A549 (cell line): ENCODE measurements around the gene RNF207. TPM values are rescaled to one million over a fixed set of nuclear protein-coding genes. Genes with fewer than 3 reads are reported as not detected.

ENCODE experiments used
- ATAC-seq, 2 experiments: fragments of 200-7000 bp in 1 of 2; fragments of >200 bp in 1 of 2; cut with Nextera tagmentation in 1 of 2; cut with Tn5 transposase in 1 of 2; 3 replicates each; pipeline versions ENCODE4 v1.8.0 to v1.9.1; 2018 to 2020; ENCODE audit warnings: mild to moderate bottlenecking in 1 of 2, moderate library complexity in 1 of 2
- CTCF ChIA-PET: fragments of 300-600 bp; sonication (Branson Sonifier 250); formaldehyde crosslinking; extraction: SDS; loops from one replicate; lab custom pipeline; 2021; ENCODE audit warnings: antibody characterized with exemption, inconsistent platforms; lab: Yijun Ruan, JAX
- POLR2A ChIA-PET: fragments of 350-600 bp; formaldehyde crosslinking; extraction: SDS; loops from one replicate; lab custom pipeline; 2021; ENCODE audit warnings: antibody characterized with exemption, inconsistent platforms; lab: Yijun Ruan, JAX
- DNase-seq, 2 experiments: peaks; one replicate each; pipeline versions ENCODE4 v3.0.0 to v3.0.0-alpha.2; 2011 to 2016; ENCODE audit warnings: low read depth in 1 of 2, low spot score in 1 of 2
- FAIRE-seq: peaks from 2 replicates; lab custom pipeline; 2011; peaks lifted over from hg19 to GRCh38; lab: Jason Lieb, UNC
- H3K27ac ChIP-seq, 2 experiments: fragments of >200 bp; sonication (Bioruptor Twin); formaldehyde crosslinking; 3 replicates each; pipeline ENCODE4 v1.5.1; 2016 to 2017
- H3K4me1 ChIP-seq: fragments of >200 bp; sonication (Bioruptor Twin); formaldehyde crosslinking; 3 replicates; pipeline ENCODE4 v1.6.1; 2016
- H3K4me2 ChIP-seq: fragments of >200 bp; sonication (Bioruptor Twin); formaldehyde crosslinking; 3 replicates; pipeline ENCODE4 v1.6.1; 2016
- H3K4me3 ChIP-seq: fragments of >200 bp; sonication (Bioruptor Twin); formaldehyde crosslinking; 3 replicates; pipeline ENCODE4 v1.5.1; 2016
- H3K9me3 ChIP-seq: fragments of >200 bp; sonication (Bioruptor Twin); formaldehyde crosslinking; 3 replicates; pipeline ENCODE4 v1.6.1; 2016
- BCL3 ChIP-seq: fragments of >200 bp; sonication (Bioruptor Twin); formaldehyde crosslinking; IDR thresholded peaks from 3 replicates; pipeline ENCODE4 v1.6.1; 2016
- CHD2 ChIP-seq: fragments of 150-350 bp; IDR thresholded peaks from 2 replicates; pipeline ENCODE4 v1.6.1; 2014; ENCODE audit warnings: low read length; ENCODE audit not compliant: partially characterized antibody
- E2F6 ChIP-seq: IDR thresholded peaks from 2 replicates; pipeline ENCODE4 v1.6.1; 2012; ENCODE audit warnings: low read depth, borderline replicate concordance
- EHF ChIP-seq: fragments of 250-450 bp; sonication (Bioruptor Pico); IDR thresholded peaks from 2 replicates; pipeline ENCODE4 v1.5.0; 2020; ENCODE audit warnings: mild to moderate bottlenecking
- FOSB ChIP-seq: fragments of 250-450 bp; sonication (Bioruptor Pico); IDR thresholded peaks from 2 replicates; pipeline ENCODE4 v1.5.0; 2020; ENCODE audit warnings: mild to moderate bottlenecking, moderate library complexity
- FOSL2 ChIP-seq, 2 experiments: fragments of 450-650 bp in 1 of 2; fragments of >200 bp in 1 of 2; sonication (Bioruptor Twin) in 1 of 2; formaldehyde crosslinking; IDR thresholded peaks; 2 replicates each; pipeline versions ENCODE4 v1.5.0 to v1.6.1; 2016 to 2020; ENCODE audit warnings: mild to moderate bottlenecking in 1 of 2, moderate library complexity in 1 of 2
- FOXS1 ChIP-seq: fragments of 250-450 bp; sonication (Bioruptor Pico); IDR thresholded peaks from 2 replicates; pipeline ENCODE4 v1.5.0; 2020; ENCODE audit warnings: mild to moderate bottlenecking, moderate library complexity
- HES2 ChIP-seq: fragments of >200 bp; sonication (Bioruptor Twin); formaldehyde crosslinking; IDR thresholded peaks from 2 replicates; pipeline ENCODE4 v1.6.1; 2016
- HEYL ChIP-seq: fragments of 250-450 bp; sonication (Bioruptor Pico); IDR thresholded peaks from 2 replicates; pipeline ENCODE4 v1.8.0; 2021; ENCODE audit warnings: mild to moderate bottlenecking, moderate library complexity
- HMGXB4 ChIP-seq: fragments of 250-450 bp; sonication (Bioruptor Pico); IDR thresholded peaks from 2 replicates; pipeline ENCODE4 v1.5.0; 2021; ENCODE audit warnings: mild to moderate bottlenecking, moderate library complexity, borderline replicate concordance
- JUNB ChIP-seq: fragments of >200 bp; sonication (Bioruptor Twin); formaldehyde crosslinking; IDR thresholded peaks from 2 replicates; pipeline ENCODE4 v1.6.1; 2016
- POLR2AphosphoS2 ChIP-seq: conservative IDR thresholded peaks from 2 replicates; pipeline ENCODE4 v1.6.1; 2012; ENCODE audit warnings: low read length, improper control_type of control experiment, inconsistent platforms
- RARB ChIP-seq: fragments of 250-450 bp; sonication (Bioruptor Pico); IDR thresholded peaks from 2 replicates; pipeline ENCODE4 v1.8.0; 2021; ENCODE audit warnings: mild to moderate bottlenecking, moderate library complexity
- RCOR1 ChIP-seq: fragments of 150-350 bp; IDR thresholded peaks from 2 replicates; pipeline ENCODE4 v1.6.1; 2014; ENCODE audit warnings: antibody characterized with exemption, low read length, low read depth
- SMC3 ChIP-seq: fragments of >200 bp; sonication (Bioruptor Twin); formaldehyde crosslinking; IDR thresholded peaks from 3 replicates; pipeline ENCODE4 v1.6.1; 2018; ENCODE audit warnings: inconsistent platforms
- TFCP2L1 ChIP-seq: fragments of 250-450 bp; sonication (Bioruptor Pico); IDR thresholded peaks from 2 replicates; pipeline ENCODE4 v1.5.0; 2021; ENCODE audit warnings: mild to moderate bottlenecking
- TP53 ChIP-seq: fragments of 250-450 bp; sonication (Bioruptor Pico); IDR thresholded peaks from 2 replicates; pipeline ENCODE4 v1.5.0; 2021; ENCODE audit warnings: mild to moderate bottlenecking, moderate library complexity
- WGBS: methylation state at CpG from one replicate; pipeline ENCODE4 v1.1.6; 2017; ENCODE audit errors: missing lambda C conversion rate; 5-methylcytosine and 5-hydroxymethylcytosine counted together
- polyA plus RNA-seq, 4 experiments: library from polyadenylated mRNA; depleted of rRNA in 3 of 4; stranded (reverse); fragments of >200 nt; fragmentation: RNase III in 1 of 4; extraction: RNeasy Plus Mini Kit Qiagen cat#74134 plus additional on column Dnase treatment in 1 of 4; gene quantifications; 2 replicates in 3 of 4; 3 replicates in 1 of 4; pipeline ENCODE4 v1.2.3, GENCODE V29; 2011 to 2017

Gene RNF207
- polyA plus RNA-seq, 2 of the 4 experiments (the other 2 are of a cell fraction), result 11.3 to 24.6 TPM

GRCh38 chr1:6269720-6270400 lies 63.9 kb downstream of the RNF207 start:
- Histone ChIP-seq H3K9me3 (no peaks in the 10 kb centered on the region), H3K4me2 (no peak overlapping the region), H3K4me3 (no peak overlapping the region), H3K27ac (no peak overlapping the region), H3K4me1 (peaks cover 6% of the 10 kb centered on the region; the same call in 1 of the 3 replicates)
- ChIA-PET POLR2A (no interaction called here), CTCF (interaction anchor here (1.4 to 1.5 kb wide), 2 partner anchors 23 to 25 kb away, joined by 4 to 6 read pairs; no protein-coding TSS in a partner anchor)
- TF ChIP-seq JUNB (no peak), HMGXB4 (no peak), RCOR1 (no peak), RARB (no peak), SMC3 (no peak), TFCP2L1 (no peak), FOXS1 (CRISPR knock-in tag) (no peak), HES2 (no peak), BCL3 (no peak), HEYL (no peak), EHF (CRISPR knock-in tag) (no peak), TP53 (CRISPR knock-in tag) (no peak), FOSB (CRISPR knock-in tag) (no peak)
- ATAC-seq (no peak), DNase-seq (no peak), FAIRE-seq (no peak)
- WGBS, result 62% methylated on average over 15 of the region's 22 CpGs

- H3K4me1 ChIP-seq, result peaks cover 6% of the 10 kb centered on the region; the same call in 1 of the 3 replicates
- no peak overlapping the region for H3K4me3 ChIP-seq
- H3K27ac ChIP-seq, result no peak overlapping the region
- FAIRE-seq (no peak), ATAC-seq (no peak), DNase-seq (no peak)
- no peaks in the 10 kb centered on the region for H3K9me3 ChIP-seq
- ChIA-PET CTCF (interaction anchor here (1.4 to 1.5 kb wide), 2 partner anchors 23 to 25 kb away, joined by 4 to 6 read pairs; no protein-coding TSS in a partner anchor), POLR2A (no interaction called here)
- H3K4me2 ChIP-seq, result no peak overlapping the region
- WGBS, result 63% methylated on average over 2 of the region's 8 CpGs
- TF ChIP-seq FOSL2 (IDR thresholded peaks at IDR 0.05) (no peak), FOSL2 (CRISPR knock-in tag; IDR thresholded peaks at IDR 0.05) (no peak), TP53 (CRISPR knock-in tag) (no peak), POLR2AphosphoS2 (no peak), CHD2 (no peak), E2F6 (no peak)
These were observed 64.5 kb downstream of the RNF207 start for GRCh38 chr1:6270401-6270800.

Other genes with a start within 250 kb of the RNF207 start
- gene NPHP4, start 213.7 kb upstream of the RNF207 start, polyA plus RNA-seq (2011; rRNA removed), result 2.9 and 3.7 TPM in 2 replicates
- gene NPHP4, start 213.7 kb upstream of the RNF207 start, polyA plus RNA-seq (2017; fragmentation: RNase III; extraction: RNeasy Plus Mini Kit Qiagen cat#74134 plus additional on column Dnase treatment), result 4.8 to 5.5 TPM (median 5.1 TPM) in 3 replicates
- gene KCNAB2, start 160.2 kb upstream of the RNF207 start, polyA plus RNA-seq (2011; rRNA removed), result 6.4 and 7.3 TPM in 2 replicates
- gene KCNAB2, start 160.2 kb upstream of the RNF207 start, polyA plus RNA-seq (2017; fragmentation: RNase III; extraction: RNeasy Plus Mini Kit Qiagen cat#74134 plus additional on column Dnase treatment), result 9.9 to 11.1 TPM (median 9.9 TPM) in 3 replicates
- gene CHD5, start 25.8 kb upstream of the RNF207 start, polyA plus RNA-seq (2011; rRNA removed), result 0.17 and 0.21 TPM in 2 replicates
- gene CHD5, start 25.8 kb upstream of the RNF207 start, polyA plus RNA-seq (2017; fragmentation: RNase III; extraction: RNeasy Plus Mini Kit Qiagen cat#74134 plus additional on column Dnase treatment), result 0.44 to 0.66 TPM (median 0.54 TPM) in 3 replicates
- 221 and 373 TPM in 2 replicates for gene RPL22, start 6.5 kb upstream of the RNF207 start, polyA plus RNA-seq (2011; rRNA removed)
- 374 to 377 TPM (median 375 TPM) in 3 replicates for gene RPL22, start 6.5 kb upstream of the RNF207 start, polyA plus RNA-seq (2017; fragmentation: RNase III; extraction: RNeasy Plus Mini Kit Qiagen cat#74134 plus additional on column Dnase treatment)
- 64.6 and 71.4 TPM in 2 replicates for gene ICMT, start 29.8 kb downstream of the RNF207 start, polyA plus RNA-seq (2011; rRNA removed)
- gene ICMT, start 29.8 kb downstream of the RNF207 start, polyA plus RNA-seq (2017; fragmentation: RNase III; extraction: RNeasy Plus Mini Kit Qiagen cat#74134 plus additional on column Dnase treatment), result 63.9 to 97.2 TPM (median 84.6 TPM) in 3 replicates
- gene HES3, start 38.1 kb downstream of the RNF207 start, polyA plus RNA-seq (2011; rRNA removed), result not detected in 2 replicates
- gene HES3, start 38.1 kb downstream of the RNF207 start, polyA plus RNA-seq (2017; fragmentation: RNase III; extraction: RNeasy Plus Mini Kit Qiagen cat#74134 plus additional on column Dnase treatment), result not detected in 3 replicates
- gene GPR153, start 55.0 kb downstream of the RNF207 start, polyA plus RNA-seq (2011; rRNA removed), result 0.56 and 0.81 TPM in 2 replicates
- 1.1 to 1.5 TPM (median 1.4 TPM) in 3 replicates for gene GPR153, start 55.0 kb downstream of the RNF207 start, polyA plus RNA-seq (2017; fragmentation: RNase III; extraction: RNeasy Plus Mini Kit Qiagen cat#74134 plus additional on column Dnase treatment)
- 49.6 and 50.9 TPM in 2 replicates for gene ACOT7, start 187.6 kb downstream of the RNF207 start, polyA plus RNA-seq (2011; rRNA removed)
- 46.1 to 53.6 TPM (median 48.0 TPM) in 3 replicates for gene ACOT7, start 187.6 kb downstream of the RNF207 start, polyA plus RNA-seq (2017; fragmentation: RNase III; extraction: RNeasy Plus Mini Kit Qiagen cat#74134 plus additional on column Dnase treatment)
- gene HES2, start 213.8 kb downstream of the RNF207 start, polyA plus RNA-seq (2011; rRNA removed), result 1.8 and 2.0 TPM in 2 replicates
- gene HES2, start 213.8 kb downstream of the RNF207 start, polyA plus RNA-seq (2017; fragmentation: RNase III; extraction: RNeasy Plus Mini Kit Qiagen cat#74134 plus additional on column Dnase treatment), result 0.75 to 1.3 TPM (median 0.79 TPM) in 3 replicates
- 0.13 and 0.22 TPM in 2 replicates for gene ESPN, start 218.7 kb downstream of the RNF207 start, polyA plus RNA-seq (2011; rRNA removed)
- gene ESPN, start 218.7 kb downstream of the RNF207 start, polyA plus RNA-seq (2017; fragmentation: RNase III; extraction: RNeasy Plus Mini Kit Qiagen cat#74134 plus additional on column Dnase treatment), result 0.17 to 0.28 TPM (median 0.18 TPM) in 3 replicates